Vagina (tissue), 2 donors: ENCODE measurements around the gene HOPX.

Experiments
- CTCF ChIP-seq, 3 experiments: fragments of 450-650 bp in 2 of 3; fragments of 200-600 bp in 1 of 3; sonication (generic) in 1 of 3; IDR thresholded peaks; one replicate each; pipeline ENCODE4 v1.5.1; 2017 to 2019; ENCODE audit warnings: antibody characterized with exemption in 3 of 3, mild to moderate bottlenecking in 2 of 3, moderate library complexity in 2 of 3
- POLR2A ChIP-seq, 2 donors: fragments of 450-650 bp; IDR thresholded peaks; one replicate each; pipeline ENCODE4 v1.6.1; 2017; ENCODE audit warnings: antibody characterized with exemption in 2 of 2, mild to moderate bottlenecking in 2 of 2, moderate library complexity in 2 of 2
- POLR2AphosphoS5 ChIP-seq, 2 donors: sonication (generic); formaldehyde crosslinking; IDR thresholded peaks; one replicate each; pipeline ENCODE4 v1.9.0; 2017; ENCODE audit warnings: antibody characterized with exemption in 2 of 2, mild to moderate bottlenecking in 2 of 2, low read depth in 1 of 2; ENCODE audit not compliant: insufficient read depth in 1 of 2

- no peak for TF ChIP-seq CTCF (IDR thresholded peaks at IDR 0.05)
- no peak for TF ChIP-seq POLR2A (IDR thresholded peaks at IDR 0.05)
- TF ChIP-seq POLR2AphosphoS5 (IDR thresholded peaks at IDR 0.05; ENCODE audit: insufficient read depth in 1 of 2, low read depth in 1 of 2), result no peak
Measured at GRCh38 chr4:56666279-56666678, 14.8 kb downstream of the HOPX start.
